HEK293T (cell line): ENCODE results near the gene MACROD2.

Experiments
- ARNT ChIP-seq: fragments of 450-650 bp; IDR thresholded peaks from 2 replicates; pipeline ENCODE4 v1.6.1; 2017; ENCODE audit warnings: mild to moderate bottlenecking
- BHLHE40 ChIP-seq: fragments of 450-650 bp; IDR thresholded peaks from 2 replicates; pipeline ENCODE4 v1.6.1; 2016; ENCODE audit warnings: mild to moderate bottlenecking, moderate library complexity, borderline replicate concordance
- CTBP1 ChIP-seq: fragments of 450-650 bp; IDR thresholded peaks from 2 replicates; pipeline ENCODE4 v1.6.1; 2016; ENCODE audit warnings: borderline replicate concordance
- ELF4 ChIP-seq: fragments of 450-650 bp; IDR thresholded peaks from 2 replicates; pipeline ENCODE4 v1.6.1; 2017; ENCODE audit warnings: antibody characterized with exemption
- FOXA1 ChIP-seq: fragments of 450-650 bp; IDR thresholded peaks from 2 replicates; pipeline ENCODE4 v1.6.1; 2016; ENCODE audit warnings: mild to moderate bottlenecking
- FOXK2 ChIP-seq: fragments of 450-650 bp; IDR thresholded peaks from 2 replicates; pipeline ENCODE4 v1.6.1; 2016; ENCODE audit warnings: mild to moderate bottlenecking
- FOXM1 ChIP-seq: fragments of 450-650 bp; IDR thresholded peaks from 2 replicates; pipeline ENCODE4 v1.6.1; 2017; ENCODE audit warnings: mild to moderate bottlenecking, borderline replicate concordance
- HDGF ChIP-seq: fragments of 450-650 bp; IDR thresholded peaks from 2 replicates; pipeline ENCODE4 v1.6.1; 2017; ENCODE audit warnings: antibody characterized with exemption, borderline replicate concordance
- NFRKB ChIP-seq: fragments of 450-650 bp; IDR thresholded peaks from 2 replicates; pipeline ENCODE4 v1.6.1; 2016; ENCODE audit warnings: mild to moderate bottlenecking, moderate library complexity
- PKNOX1 ChIP-seq: fragments of 450-650 bp; IDR thresholded peaks from 2 replicates; pipeline ENCODE4 v1.6.1; 2016
- SP1 ChIP-seq: fragments of 450-650 bp; IDR thresholded peaks from 2 replicates; pipeline ENCODE4 v1.6.1; 2017
- SUZ12 ChIP-seq: fragments of 450-650 bp; IDR thresholded peaks from 2 replicates; pipeline ENCODE4 v1.6.1; 2016; ENCODE audit warnings: mild to moderate bottlenecking
- TARDBP ChIP-seq: fragments of 450-650 bp; IDR thresholded peaks from 2 replicates; pipeline ENCODE4 v1.6.1; 2016
- ZNF384 ChIP-seq: fragments of 450-650 bp; IDR thresholded peaks from 2 replicates; pipeline ENCODE4 v1.6.1; 2016

GRCh38 chr20:13953227-13953626, 42.1 kb upstream of the MACROD2 start:
- TF ChIP-seq FOXK2, result no peak
- no peak for TF ChIP-seq ELF4
- no peak for TF ChIP-seq HDGF
- TF ChIP-seq SP1, result no peak
- no peak for TF ChIP-seq BHLHE40
- TF ChIP-seq FOXM1, result no peak
- no peak for TF ChIP-seq ARNT
- TF ChIP-seq PKNOX1, result no peak
- no peak for TF ChIP-seq TARDBP
- no peak for TF ChIP-seq FOXA1
- no peak for TF ChIP-seq NFRKB
- no peak for TF ChIP-seq SUZ12
- TF ChIP-seq CTBP1, result no peak
- no peak for TF ChIP-seq ZNF384
